GM21360 (cell line): ENCODE results near the gene OXA1L.
"Not testable (repeated sequence)": the region's sequence is repeated elsewhere in the genome, so short reads cannot be mapped to it uniquely, and the experiment has no call there.

Source experiments
- ATAC-seq: cut with Tn5 transposase; IDR thresholded peaks from one replicate; pipeline ENCODE4 v1.9.1; 2021; ENCODE audit warnings: mild to moderate bottlenecking, moderate library complexity; ENCODE audit not compliant: unreplicated experiment

OXA1L gene

DNA sequence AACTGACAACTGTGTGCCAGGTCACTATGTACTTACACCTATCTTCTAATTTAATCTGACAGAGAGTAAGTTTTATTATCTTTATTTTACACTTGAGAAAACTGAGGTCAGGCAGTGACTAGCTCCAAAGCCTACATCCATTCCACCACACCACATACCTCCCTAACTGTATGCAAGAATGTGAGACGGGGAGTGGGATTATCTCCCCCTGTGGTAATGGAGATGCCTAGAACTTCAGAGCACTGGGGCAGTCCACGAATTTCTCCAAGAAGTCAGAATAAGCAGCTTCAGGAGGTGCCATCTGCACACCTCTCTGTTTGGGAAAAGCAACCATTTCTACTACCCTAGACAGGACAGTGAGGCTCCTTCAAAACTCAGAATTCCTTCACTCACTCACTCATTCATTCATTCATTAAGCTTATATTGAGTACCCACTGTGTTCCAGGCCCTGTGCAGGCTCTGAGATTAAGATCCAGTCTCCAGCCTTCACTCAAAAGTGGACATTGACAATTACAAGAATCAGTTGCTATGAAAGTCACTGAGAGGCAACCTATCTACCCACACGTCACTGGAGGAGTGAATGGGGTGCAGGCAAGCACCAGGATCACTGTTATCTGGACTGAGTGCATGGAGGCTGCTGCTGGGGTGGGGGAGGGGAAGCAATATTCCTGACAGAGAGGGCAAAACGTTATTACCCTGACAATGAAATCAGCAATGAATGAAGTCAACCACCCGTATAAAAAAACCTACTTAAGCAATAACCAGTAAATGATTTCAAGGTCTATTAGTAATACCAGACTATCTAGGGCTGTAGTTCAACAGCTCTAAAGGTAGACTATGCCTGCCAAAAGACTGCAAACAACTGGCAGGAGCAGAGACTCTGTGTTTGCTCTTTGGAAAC, 30.8 kb downstream of the OXA1L start:
- no peak for ATAC-seq

- ATAC-seq = no peak
Measured at GRCh38 chr14:22798528-22798927, 32.0 kb downstream of the OXA1L start.

- ATAC-seq = no peak
Measured at GRCh38 chr14:22800346-22800745, 33.9 kb downstream of the OXA1L start.

- no peak for ATAC-seq
Measured at GRCh38 chr14:22801716-22802115, 35.2 kb downstream of the OXA1L start.

DNA sequence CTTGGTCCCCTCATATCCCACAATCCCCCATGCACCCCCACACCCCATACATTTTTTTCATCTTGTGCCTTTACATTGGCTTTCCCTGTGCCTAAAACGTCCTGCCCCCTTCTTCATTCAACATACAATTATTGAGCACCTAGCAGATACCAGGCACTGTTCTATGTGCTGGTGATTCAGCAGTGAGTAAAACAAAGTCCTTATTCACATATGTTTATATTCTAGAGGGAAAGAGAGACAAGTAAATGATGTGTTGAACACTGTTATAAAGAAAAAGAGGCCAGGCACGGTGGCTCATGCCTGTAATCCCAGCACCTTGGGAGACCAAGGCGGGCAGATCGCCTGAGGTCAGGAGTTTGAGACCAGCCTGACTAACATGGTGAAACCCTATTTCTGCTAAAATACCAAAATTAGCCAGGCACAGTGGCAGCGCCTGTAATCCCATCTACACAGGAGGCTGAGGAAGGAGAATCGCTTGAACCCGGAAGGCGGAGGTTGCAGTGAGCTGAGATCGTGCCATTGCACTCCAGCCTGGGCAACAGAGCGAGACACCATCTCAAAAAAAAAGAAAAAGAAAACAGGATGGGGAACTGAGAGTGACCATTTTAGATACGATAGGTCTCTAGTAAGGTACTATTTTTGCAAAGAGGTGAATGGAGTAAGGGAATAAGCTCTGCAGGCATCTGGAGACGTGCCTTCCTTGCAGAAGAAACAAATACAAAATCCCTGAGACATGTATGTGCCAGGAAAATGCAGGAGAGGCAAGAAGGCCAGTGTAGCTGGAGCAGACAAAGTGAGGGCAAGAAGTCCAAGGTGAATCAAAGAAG, 36.6 kb downstream of the OXA1L start:
- peak; percentile 45 for ATAC-seq

DNA sequence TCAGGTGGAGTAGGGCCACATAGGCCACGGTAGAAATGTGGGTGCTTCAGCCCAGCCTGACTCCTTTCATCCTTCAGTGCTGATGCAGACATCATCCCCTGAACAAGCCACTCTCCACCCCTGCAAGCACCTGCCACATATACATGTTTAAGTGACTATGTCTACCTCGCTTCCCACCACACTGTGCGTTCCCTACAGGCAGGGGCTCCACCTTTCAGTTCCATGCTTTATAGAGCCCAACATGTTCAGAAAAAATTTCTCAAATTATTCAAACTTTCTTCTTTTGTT, 37.1 kb downstream of the OXA1L start:
- peak; percentile 49 for ATAC-seq

DNA sequence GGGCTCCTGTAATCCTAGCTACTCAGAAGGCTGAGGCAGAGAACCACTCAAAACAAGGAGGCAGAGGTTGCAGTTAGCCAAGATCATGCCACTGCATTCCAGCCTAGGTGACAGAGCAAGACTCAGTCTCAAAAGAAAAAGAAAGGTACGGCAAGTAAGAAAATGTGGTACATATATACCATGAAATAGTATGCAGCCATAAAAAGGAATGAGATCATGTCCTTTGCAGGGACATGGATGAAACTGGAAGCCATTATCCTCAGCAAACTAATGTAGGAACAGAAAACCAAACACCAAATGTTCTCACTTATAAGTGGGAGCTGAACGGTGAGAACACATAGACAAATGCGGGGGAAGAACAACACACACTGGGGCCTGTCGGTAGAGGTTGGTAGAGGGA, 38.7 kb downstream of the OXA1L start:
- not testable (repeated sequence) for ATAC-seq

DNA sequence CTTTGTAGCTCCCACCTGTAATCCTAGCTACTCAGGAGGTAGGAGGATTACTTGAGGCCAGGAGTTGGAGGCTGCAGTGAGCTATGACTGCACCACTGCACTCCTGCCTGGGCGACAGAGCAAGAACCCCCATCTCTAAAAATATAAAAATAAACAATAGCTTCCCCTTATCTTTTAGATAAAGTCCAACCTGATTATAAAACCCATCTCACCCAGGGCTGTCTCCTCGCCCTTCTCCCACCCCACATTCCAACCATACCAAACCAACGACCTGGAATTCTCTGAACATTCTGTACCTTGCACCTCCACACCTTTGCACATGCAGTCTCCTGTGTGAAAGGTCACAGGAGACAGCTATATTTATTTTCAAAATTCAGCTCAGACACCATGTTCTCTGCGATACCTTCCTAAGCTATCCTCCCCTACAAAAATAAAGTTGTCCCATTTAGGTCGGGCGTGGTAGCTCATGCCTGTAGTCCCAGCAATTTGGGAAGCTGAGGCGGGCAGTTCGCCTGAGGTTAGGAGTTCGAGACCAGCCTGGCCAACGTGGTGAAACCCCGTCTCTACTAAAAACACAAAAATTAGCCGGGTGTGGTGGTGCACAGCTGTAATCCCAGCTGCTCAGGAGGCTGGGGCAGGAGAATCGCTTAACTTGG, 41.1 kb downstream of the OXA1L start:
- no peak for ATAC-seq

GRCh38 chr14:22808388-22809209, 42.1 kb downstream of the OXA1L start:
- no peak for ATAC-seq

- ATAC-seq = no peak
Measured at GRCh38 chr14:22811722-22812121, 45.2 kb downstream of the OXA1L start.

GRCh38 chr14:22812744-22813143, 46.3 kb downstream of the OXA1L start:
- ATAC-seq = no peak

DNA sequence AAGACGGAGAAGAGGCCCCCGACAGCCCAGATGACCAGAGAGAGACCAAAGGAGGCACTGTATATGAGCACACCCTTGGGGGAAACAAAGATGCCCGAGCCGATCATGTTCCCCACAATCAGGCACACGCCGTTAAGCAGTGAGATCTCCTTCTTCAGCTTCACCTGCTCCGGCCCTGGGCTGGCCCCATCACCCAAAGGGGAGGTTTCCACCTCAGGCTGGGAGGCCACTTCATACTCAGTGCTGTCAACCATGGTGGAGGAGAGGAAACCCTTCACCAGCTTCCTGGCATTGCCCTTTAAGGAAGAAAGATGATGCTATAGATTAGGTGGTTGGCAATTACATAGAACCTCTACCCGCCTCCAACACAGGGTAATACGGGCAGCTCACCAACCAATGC, 46.7 kb downstream of the OXA1L start:
- no peak for ATAC-seq

DNA sequence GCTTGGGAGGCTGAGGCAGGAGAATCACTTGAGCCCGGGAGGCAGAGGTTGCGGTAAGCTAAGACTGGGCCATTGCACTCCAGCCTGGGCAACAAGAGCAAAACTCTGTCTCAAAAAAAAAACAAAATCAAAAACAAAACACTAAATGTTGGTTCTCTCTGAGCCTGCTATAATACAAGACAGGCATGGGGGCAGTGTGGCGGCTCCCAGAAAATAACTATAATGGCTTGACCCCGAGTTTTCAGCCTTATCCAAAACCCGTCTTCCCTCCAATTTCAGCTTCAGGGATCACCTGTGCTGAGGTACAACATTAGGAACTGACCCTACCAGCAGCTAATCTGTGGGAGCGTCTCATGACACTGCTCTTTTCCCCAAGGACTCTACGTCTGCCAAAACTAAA, 47.9 kb downstream of the OXA1L start:
- ATAC-seq = no peak

- ATAC-seq = no peak
Measured at GRCh38 chr14:22814941-22815713, 48.6 kb downstream of the OXA1L start, which contains the start of gene SLC7A7. Gene SLC7A7, minus strand, starts transcription at chr14:22815435. Its CDS starts 2,037 bp downstream, at chr14:22813398.

DNA sequence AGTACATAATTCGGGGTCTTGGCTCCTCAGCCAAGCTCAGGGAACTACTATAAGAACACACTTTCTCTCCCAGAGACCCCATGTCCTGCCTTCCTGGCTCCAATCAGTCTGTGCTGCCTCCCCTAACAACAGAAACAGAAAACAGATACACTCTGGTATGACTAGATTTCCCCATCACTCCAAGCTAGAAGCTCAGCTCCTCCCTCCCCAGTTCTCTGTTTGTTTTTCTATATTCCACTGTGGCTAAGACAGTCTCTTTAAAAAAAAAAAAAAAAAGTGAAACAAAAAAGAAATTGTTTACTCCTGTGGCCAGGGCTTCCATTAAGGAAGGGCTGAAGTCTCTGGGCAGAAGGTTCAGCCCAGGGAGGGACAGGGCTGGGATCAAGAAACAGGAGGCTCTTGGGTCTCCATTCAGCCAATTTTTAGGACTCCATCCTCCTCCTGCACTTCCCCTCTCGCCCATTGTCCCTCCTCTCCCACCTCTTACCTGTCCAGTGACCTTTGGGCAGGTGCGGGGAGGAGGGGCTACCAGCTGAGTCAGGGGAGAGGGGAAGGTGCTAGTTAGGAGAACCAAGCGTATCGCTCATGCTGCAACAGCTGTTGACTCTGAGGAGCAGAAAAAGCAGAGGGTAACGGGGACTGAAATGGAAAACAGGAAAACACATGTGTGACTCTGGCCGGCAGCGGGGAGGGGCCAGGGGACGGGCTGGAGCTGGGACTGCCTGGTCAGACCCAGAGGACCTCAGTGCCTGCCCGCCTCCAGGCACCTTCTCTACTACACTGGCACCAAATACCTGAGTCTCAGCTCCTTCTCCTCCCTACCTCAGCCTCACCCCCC, 52.9 kb downstream of the OXA1L start:
- no peak for ATAC-seq

DNA sequence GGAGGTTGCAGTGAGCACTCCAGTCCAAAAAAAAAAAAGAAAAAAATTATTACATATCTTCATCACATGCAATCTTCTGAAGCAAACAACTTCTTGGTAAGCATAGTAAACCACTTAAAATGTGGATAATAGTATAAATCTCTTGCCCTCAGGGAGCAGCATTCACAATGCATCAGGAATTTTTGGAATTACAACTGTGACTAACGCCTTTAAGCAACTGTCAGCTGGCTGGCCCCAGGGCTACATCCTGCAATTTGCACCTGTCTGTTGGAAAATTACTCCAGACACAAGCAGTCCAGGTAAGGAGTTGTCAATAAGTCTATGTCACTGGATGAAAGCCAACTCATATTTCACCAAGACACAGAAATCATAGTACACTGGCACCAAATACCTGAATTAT, 54.2 kb downstream of the OXA1L start:
- ATAC-seq = no peak

DNA sequence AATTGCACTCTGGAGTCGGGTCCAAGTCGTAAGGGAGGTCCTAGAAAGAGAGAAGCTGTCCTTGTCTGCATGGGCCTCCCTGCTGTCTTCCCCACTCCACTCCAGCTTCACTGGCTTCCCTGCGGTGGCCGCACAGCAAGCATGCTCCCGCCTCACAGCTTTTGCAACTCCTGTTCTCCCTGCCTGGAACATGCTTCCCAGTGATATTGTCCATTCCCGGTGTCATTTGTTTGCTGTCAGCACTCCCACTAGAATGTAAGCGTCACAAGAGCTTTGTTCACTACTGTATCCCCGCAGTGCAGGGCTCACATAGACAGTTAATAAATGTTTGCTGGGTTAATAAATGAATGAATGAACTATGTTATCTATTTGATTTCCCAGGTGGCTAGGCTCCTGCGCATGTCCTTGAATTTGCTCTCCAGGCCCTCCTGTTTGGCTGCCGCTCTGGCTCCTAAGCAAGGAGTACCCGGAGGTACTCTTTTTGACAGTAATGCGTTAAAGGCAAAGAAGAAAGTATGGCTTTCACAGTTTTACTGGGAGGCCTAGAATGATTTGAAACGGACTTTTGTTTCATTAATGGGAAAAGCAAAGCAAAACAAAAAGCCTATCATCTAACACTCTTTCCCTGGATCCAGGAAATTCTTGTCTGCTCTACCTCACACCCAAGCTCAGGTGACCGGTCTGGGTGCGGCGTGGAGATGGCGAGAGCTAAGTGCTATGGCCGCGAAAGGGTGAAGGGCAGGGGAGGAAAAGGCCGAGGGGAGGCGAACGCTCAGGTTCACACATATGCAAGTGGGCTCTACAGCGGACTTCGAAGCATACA, 54.9 kb downstream of the OXA1L start:
- no peak for ATAC-seq

DNA sequence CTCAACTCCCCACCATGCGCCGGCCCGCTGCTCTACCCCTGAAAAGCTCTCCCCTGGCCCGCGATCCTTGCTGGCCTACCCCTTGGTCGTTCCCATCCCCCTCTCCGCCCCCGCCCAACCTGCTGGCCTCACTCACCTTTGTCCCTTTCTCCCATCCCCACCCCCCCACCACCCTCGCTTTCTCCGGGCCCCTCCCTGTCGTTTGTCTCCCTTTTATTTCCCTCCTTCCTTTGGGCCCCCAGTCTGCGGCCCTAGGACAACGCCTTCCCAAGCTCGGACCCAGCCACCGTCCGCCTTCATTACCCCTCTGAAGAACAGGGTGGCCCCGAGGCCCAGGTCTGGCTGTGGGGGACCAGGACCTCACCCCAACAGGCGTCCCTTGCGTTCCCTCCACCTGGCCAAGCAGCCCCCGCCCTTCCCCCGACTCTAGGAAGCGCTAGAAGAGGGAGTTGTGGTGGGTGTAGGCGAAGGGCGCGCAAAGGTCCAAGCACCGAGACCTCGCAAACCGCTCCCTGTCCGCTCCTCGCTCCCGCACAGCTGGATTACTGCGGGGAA, 55.6 kb downstream of the OXA1L start:
- ATAC-seq = no peak
